Measurements from ENCODE around the gene KCTD11. TPM values are rescaled to one million over a fixed set of nuclear protein-coding genes. Genes with fewer than 3 reads are reported as not detected.

KCTD11 gene
- total and polyA plus RNA-seq, 2 of the 13 experiments (the other 11 are each of a cell fraction or from before 2014, with no cell fraction given) = 1.6 to 2.6 TPM

- ChIA-PET POLR2A (interaction anchor here (0.6 to 5.8 kb wide), 5 partner anchors 12 to 135 kb away, joined by 3 to 47 read pairs (median 12); partner anchors contain the start of genes ACADVL, ASGR1, DLG4 and NEURL4), CTCF (ENCODE audit: low intra/inter-chr PET ratio, low total read pairs) (interaction anchor here (0.7 kb wide), 1 partner anchor 34 kb away, joined by 3 read pairs; the partner anchor contains the start of gene SLC2A4)
- BruUV-seq (replicated peaks) = no TSS peak
- FAIRE-seq (no peak), ATAC-seq (peak; percentile 75), DNase-seq (ENCODE audit: low spot score) (peak; percentile 81)
- H3K27ac ChIP-seq (ENCODE audit: extremely low read length, insufficient read depth, low read length) = peak within 1 kb of the TSS; percentile 60
- peaks cover 40% of the 10 kb centered on the region for H3K4me1 ChIP-seq (ENCODE audit: insufficient read depth, low read length)
- H3K36me3 ChIP-seq (replicated peaks in 1 of 2; ENCODE audit: control insufficient read depth in 1 of 2, insufficient read depth in 2 of 2, low read length in 2 of 2) = peaks cover 21 to 51% of the 10 kb centered on the region in 2 experiments
- peak within 1 kb of the TSS; percentile 82 to 89 (median 82) for H3K4me3 ChIP-seq (replicated peaks in 1 of 3; ENCODE audit: insufficient read depth in 1 of 3, low read depth in 2 of 3, low read length in 3 of 3)
- peak within 1 kb of the TSS; percentile 75 for H3K9ac ChIP-seq (ENCODE audit: insufficient read depth, low read depth, low read length)
- WGBS (ENCODE audit: low lambda C conversion rate) = 0% methylated on average over 5 of the region's 95 CpGs
- in situ Hi-C loops (cut with HindIII; ENCODE audit: extremely low pct_ligation_motif_present, low pct_unique_long_range_greater_than_20kb) = no loop called here
- peak within 1 kb of the TSS; percentile 69 for H3K4me2 ChIP-seq (ENCODE audit: low read depth, low read length)
- no peak within 1 kb of the TSS for H2AFZ ChIP-seq (ENCODE audit: low read length)
- no peaks in the 10 kb centered on the region for H3K9me3 ChIP-seq (ENCODE audit: low read length)
- H4K20me1 ChIP-seq (ENCODE audit: insufficient read depth, low read length) = peaks cover 34% of the 10 kb centered on the region
- H3K79me2 ChIP-seq (ENCODE audit: insufficient read depth, low read length) = peaks cover 28% of the 10 kb centered on the region
- intact Hi-C loops (cut with micrococcal nuclease; ENCODE audit: unreplicated experiment) = no loop called here
- H3K27me3 ChIP-seq (ENCODE audit: control insufficient read depth in 1 of 2, insufficient read depth in 2 of 2, low read length in 2 of 2) = no peaks in the 10 kb centered on the region
- no peak for TF ChIP-seq ZNF83 (CRISPR knock-in tag; IDR thresholded peaks at IDR 0.05; ENCODE audit: borderline replicate concordance)
- TF ChIP-seq PRDM4 (CRISPR knock-in tag; IDR thresholded peaks at IDR 0.05; ENCODE audit: borderline replicate concordance) = 0 out of 2 replicates have a peak, but pooled peaks have one; percentile 82
- TF ChIP-seq BCL6 (CRISPR knock-in tag; IDR thresholded peaks at IDR 0.05) = peak; percentile 34; the same call in 1 of the 2 replicates
- peak; percentile 44 for TF ChIP-seq DBP (CRISPR knock-in tag; IDR thresholded peaks at IDR 0.05; ENCODE audit: not compliant biosample characterization)
- TF ChIP-seq ZFP90 (CRISPR knock-in tag; IDR thresholded peaks at IDR 0.05; ENCODE audit: borderline replicate concordance) = 0 out of 2 replicates have a peak, but pooled peaks have one; percentile 42
- peak; percentile 69 for TF ChIP-seq FOXA3 (CRISPR knock-in tag; IDR thresholded peaks at IDR 0.05)
- TF ChIP-seq ZNF160 (CRISPR knock-in tag; IDR thresholded peaks at IDR 0.05) = no peak
- no peak; the same call in 1 of the 2 replicates for TF ChIP-seq CENPT (CRISPR knock-in tag; IDR thresholded peaks at IDR 0.05; ENCODE audit: low read depth)
- TF ChIP-seq EEA1 (CRISPR knock-in tag; IDR thresholded peaks at IDR 0.05; ENCODE audit: borderline replicate concordance) = no peak
- no peak for TF ChIP-seq ZUFSP (CRISPR knock-in tag; IDR thresholded peaks at IDR 0.05; ENCODE audit: borderline replicate concordance)
- no peak for TF ChIP-seq ZFP82 (CRISPR knock-in tag; IDR thresholded peaks at IDR 0.05; ENCODE audit: borderline replicate concordance)
- TF ChIP-seq SETDB1 (CRISPR knock-in tag; IDR thresholded peaks at IDR 0.05; ENCODE audit: borderline replicate concordance) = no peak
- no peak for TF ChIP-seq ZFYVE20 (CRISPR knock-in tag; IDR thresholded peaks at IDR 0.05; ENCODE audit: borderline replicate concordance, low read depth)
- TF ChIP-seq RXRA (CRISPR knock-in tag; IDR thresholded peaks at IDR 0.05) = peak; percentile 79
- TF ChIP-seq ZNF263 (CRISPR knock-in tag; IDR thresholded peaks at IDR 0.05) = peak; percentile 44; the same call in 1 of the 2 replicates
- 0 out of 2 replicates have a peak, but pooled peaks have one; percentile 46 for TF ChIP-seq MEIS1 (CRISPR knock-in tag; IDR thresholded peaks at IDR 0.05; ENCODE audit: borderline replicate concordance)
Measured at GRCh38 chr17:7314719-7315569, 37.0 kb upstream of the KCTD11 start, which contains the start of gene GPS2. TSS of gene GPS2 (minus strand) at chr17:7315360. CDS start at chr17:7315052, 308 bp downstream.
